ENCODE measurements around the gene CRYBB1. TPM values are rescaled to one million over a fixed set of nuclear protein-coding genes. Genes with fewer than 3 reads are reported as not detected.

CRYBB1 gene
- not detected for total RNA-seq

- ATAC-seq: no peak
These were observed at the start of gene CRYBB1 for GRCh38 chr22:26617271-26618199. TSS of gene CRYBB1 (minus strand) at chr22:26618027. CDS start at chr22:26616319, 1,708 bp downstream.

GRCh38 chr22:26667140-26667539 is 49.3 kb upstream of the CRYBB1 start:
- ATAC-seq: no peak

- no peak for ATAC-seq
These were observed 48.0 kb upstream of the CRYBB1 start for GRCh38 chr22:26665813-26666231.

GRCh38 chr22:26663374-26663923 is 45.6 kb upstream of the CRYBB1 start:
- no peak for ATAC-seq

- no peak for ATAC-seq
These were observed 44.3 kb upstream of the CRYBB1 start for GRCh38 chr22:26662160-26662559.

GRCh38 chr22:26660961-26661578 is 43.2 kb upstream of the CRYBB1 start:
- ATAC-seq: peak; percentile 25

- ATAC-seq: no peak
These were observed 42.5 kb upstream of the CRYBB1 start for GRCh38 chr22:26660356-26660755.

GRCh38 chr22:26658671-26659478 is 41.0 kb upstream of the CRYBB1 start:
- peak; percentile 81 for ATAC-seq

- no peak for ATAC-seq
These were observed 40.3 kb upstream of the CRYBB1 start for GRCh38 chr22:26658161-26658560.

GRCh38 chr22:26656891-26657851 is 39.3 kb upstream of the CRYBB1 start, which contains the start of gene MIAT:
TSS of gene MIAT (plus strand) at chr22:26657588.
- peak; percentile 36 for ATAC-seq

GRCh38 chr22:26651815-26652214 is 34.0 kb upstream of the CRYBB1 start:
- ATAC-seq: no peak

GRCh38 chr22:26650722-26651421 is 33.0 kb upstream of the CRYBB1 start:
- ATAC-seq: no peak

- no peak for ATAC-seq
These were observed 30.9 kb upstream of the CRYBB1 start for GRCh38 chr22:26648528-26649388.

GRCh38 chr22:26648011-26648497 is 30.2 kb upstream of the CRYBB1 start:
- ATAC-seq: no peak

- ATAC-seq: no peak
These were observed 28.3 kb upstream of the CRYBB1 start for GRCh38 chr22:26646158-26646557.

GRCh38 chr22:26643418-26644100 is 25.7 kb upstream of the CRYBB1 start:
- no peak for ATAC-seq

- no peak for ATAC-seq
These were observed 24.9 kb upstream of the CRYBB1 start for GRCh38 chr22:26642465-26643417.

- no peak for ATAC-seq
These were observed 18.5 kb upstream of the CRYBB1 start for GRCh38 chr22:26636296-26636695.

Data from esophagus mucosa (tissue), 1 donor.